Epidermal melanocyte (primary cell): ENCODE measurements around the gene POLD1.
"Not testable (repeated sequence)": the region's sequence is repeated elsewhere in the genome, so short reads cannot be mapped to it uniquely, and the experiment has no call there.

Source experiments
- DNase-seq: peaks from one replicate; pipeline ENCODE4 v3.0.0; 2011; ENCODE audit warnings: low spot score; ENCODE audit not compliant: insufficient read length

The POLD1 gene

DNA sequence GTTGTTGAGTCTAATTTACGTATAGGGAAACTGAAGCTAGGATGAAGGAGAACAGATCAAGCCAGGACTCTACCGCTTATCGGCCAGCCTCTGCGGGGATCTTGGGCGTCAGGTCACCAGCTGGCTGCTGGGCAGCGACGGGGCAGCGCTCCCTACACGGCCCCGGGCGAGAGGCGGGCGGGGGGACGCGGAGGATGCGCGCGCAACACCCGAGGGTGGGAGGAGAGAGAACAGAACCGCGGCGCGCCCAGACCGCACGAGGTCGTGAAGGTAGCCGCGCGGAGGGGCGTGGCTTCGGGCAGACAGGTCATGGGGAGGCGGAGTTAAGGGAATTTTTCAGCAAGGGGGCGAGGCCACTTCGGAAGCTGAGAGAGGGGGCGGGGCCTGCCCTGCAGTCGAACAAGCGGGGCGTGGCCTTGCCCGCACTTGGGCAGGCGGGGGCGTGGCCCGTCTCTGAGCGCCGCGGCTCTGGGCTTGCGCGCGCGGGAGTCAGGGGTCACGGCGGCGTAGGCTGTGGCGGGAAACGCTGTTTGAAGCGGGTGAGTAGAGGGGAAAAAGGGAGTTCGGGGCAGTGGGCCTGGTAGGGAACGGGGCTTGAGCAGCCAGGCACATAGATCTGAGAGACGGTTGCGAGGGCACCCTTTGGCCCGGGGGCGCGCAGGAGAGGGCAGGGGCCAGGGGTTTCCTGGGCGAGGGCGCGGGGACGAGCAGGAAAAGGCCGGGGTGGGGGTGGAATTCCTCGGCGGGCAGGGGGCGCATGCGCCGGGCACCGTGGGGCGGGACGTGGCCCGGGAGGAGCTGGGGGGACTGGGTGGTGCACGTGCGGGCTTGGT, at the start of gene POLD1:
Gene POLD1 (plus strand): TSS at position 496 of the 833 bp plus-strand sequence. CDS start 14,505 bp downstream, outside the sequence.
- peak; percentile 96 for DNase-seq

DNA sequence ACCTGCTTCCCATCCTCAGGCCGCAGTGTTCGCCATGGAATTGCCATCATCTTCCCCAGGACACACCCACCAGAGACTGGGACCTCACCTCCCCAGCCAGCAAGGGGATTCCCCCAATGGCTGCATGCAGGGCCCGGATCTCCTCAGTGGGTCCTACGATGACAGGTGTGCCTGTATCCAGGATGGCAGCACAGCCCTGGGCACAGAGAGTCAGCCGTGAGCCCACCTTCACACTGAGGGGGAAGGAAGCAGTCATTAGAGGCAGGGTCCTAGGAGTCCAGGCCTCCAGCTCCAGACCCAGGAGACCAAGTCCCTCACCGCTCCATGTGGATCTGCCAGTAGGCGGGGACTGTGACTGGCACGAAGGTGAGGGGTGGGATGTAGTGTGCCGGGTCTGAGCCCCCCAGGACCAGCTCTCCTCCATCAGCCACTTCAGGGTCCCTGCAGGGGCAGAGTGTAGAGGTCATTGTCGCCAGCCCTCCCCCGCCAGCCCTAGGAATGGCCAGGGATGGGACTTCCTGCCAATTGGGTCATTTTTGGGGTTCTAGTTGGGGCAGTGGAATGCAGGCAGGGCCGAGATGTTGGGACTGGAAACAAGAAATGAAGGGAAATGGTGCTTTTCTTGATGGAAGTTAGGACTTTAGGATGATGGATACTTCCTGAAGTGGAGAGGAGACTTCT, 49.3 kb upstream of the POLD1 start:
- no peak for DNase-seq

DNA sequence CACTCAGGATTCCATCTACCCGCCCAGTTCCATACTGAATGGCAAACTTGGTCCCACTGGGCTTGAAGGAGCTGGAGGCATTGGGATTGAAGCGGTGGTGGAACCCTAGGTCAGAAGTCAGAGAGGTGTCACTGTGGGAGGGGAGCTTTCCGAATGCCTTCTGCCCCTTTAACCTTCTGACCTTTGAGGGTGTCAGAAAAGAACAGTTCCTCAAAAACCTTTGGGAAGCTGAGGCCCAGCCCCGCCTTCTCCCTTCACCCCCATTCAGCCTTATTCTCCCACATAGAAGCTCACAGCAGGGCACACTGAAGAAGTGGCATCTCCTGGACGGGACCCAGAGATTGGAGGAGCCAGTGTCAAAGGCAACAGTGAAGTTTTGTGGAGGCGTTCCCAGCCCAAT, 47.1 kb upstream of the POLD1 start:
- DNase-seq = not testable (repeated sequence)

DNA sequence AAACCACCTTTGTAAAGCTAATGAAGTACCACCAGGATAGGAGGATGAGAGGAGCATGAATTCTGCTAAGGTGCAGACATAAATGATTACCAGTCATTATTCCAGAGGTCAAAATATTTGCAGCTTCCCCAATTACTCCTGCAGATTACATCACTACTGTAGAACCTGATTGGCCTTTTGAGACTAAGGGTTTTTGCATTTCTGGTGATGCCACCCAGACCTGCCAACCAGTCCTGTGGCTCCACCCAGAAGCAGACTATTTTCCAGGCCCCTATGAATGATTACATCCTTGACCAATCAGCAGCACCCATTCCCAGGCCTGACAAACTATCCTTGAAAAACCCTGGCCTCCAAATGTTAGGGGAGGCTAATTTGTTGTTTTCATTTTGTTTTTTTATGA, 43.8 kb upstream of the POLD1 start:
- no peak for DNase-seq

DNA sequence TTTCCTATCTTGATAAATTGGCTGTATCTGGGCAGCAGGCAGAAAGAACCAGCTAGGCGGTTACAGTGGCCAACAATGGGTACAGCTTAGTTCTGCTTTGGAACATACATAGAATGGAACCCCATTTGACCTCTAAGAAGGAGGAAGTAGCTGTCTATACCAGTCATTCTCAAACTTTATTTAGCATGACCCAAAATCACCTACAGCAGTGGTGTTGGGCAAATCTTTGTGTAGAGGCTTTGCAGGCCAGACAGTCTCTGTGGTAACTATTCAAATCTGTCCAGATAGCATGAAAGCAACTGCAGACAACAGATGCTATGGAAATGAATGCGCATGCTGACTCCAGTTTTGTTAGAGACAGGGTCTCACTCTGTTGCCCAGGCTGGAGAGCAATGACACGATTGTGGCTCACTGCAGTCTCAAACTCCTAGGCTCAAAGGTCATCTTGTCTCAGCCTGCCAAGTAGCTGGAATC, 43.0 kb upstream of the POLD1 start:
- no peak for DNase-seq

DNA sequence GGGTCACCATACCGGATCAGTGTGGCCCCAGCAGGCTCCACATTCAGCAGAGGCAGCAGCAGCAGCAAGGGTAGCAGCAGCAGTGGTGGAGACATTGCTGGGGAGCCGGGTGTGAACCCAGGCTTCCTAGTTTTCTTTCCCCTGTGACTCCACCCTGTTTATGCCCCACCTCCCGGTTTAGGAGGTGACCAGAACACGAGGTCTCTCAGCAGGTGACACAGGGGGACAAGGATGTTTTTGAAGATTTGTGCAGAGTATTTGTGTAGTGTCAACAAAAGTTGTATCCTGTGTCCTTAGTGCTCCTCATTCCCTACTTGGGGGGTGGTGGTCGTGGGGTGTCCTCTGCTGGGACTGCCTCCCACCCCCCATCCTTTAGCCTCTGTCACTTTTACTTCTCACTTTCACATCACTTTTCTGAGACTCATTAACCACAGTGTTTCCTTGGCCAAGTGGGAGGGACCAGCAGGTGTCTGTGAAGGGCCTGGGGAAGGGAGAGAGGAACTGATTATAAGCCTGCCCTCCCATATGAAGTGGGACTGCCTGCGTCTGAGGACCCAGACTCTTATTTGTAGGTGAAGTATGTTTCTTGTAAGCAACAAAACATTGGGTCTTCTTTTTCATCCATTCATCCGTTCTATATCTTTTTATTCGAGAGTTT, 39.4 kb upstream of the POLD1 start:
- no peak for DNase-seq

DNA sequence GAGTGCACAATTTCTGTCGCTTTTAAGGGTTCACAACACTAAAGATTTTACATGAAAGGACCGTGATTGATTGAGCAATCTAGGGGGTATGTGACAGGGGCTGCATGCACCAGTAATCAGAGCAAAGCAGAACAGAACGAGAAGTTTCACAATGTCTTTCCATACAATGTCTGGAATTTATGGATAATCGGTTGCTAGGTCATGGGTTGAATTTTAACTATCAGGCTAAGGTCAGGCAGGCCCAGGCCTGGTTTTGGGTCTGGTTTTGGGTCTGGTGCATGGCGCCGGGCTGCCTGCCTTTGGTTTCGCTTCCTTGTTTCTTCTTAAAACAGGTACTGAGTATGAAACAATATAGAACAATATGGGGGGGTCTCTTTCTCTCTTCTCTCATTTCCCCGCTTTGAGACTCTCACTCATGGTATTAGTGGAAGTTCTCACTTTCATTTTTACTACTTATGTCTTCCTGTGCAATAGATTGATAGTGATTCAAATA, 37.0 kb upstream of the POLD1 start:
- DNase-seq = not testable (repeated sequence)

DNA sequence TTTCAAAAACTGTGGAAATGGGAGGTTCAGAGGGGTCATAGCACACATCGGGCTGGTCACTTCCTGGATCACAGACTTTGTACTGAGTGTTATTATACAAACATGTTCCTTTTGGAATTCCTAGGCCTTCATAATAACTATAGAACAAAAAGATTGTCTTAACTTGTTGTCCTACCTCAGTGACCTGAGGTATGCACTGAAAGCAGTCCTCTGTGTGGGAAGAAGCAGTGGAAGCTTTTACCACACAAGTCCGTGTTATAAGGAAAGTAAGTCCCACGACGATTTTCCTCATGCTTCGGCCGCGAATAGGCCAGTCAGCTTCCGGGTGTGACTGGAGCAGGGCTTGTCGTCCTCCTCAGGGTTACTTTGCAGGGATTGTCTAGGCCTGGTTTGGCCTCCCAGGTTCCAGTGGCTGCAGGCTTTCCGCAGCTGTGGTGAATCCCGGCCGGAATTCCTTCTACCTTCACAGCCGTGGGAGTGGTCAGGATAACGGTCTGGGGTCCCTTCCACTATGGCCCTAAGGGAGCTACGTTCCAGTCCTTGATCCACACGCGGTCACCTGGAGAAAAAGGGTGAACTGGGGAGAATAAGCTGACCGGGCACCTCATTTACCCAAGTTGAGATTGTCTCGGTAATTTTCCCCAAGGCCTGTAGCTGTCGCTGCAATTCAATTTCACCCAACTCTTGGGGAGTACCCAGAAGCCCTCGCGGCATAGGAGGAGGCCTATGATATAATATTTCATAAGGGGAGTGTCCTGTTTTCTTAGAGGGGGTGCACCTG, 34.7 kb upstream of the POLD1 start:
- no peak for DNase-seq

DNA sequence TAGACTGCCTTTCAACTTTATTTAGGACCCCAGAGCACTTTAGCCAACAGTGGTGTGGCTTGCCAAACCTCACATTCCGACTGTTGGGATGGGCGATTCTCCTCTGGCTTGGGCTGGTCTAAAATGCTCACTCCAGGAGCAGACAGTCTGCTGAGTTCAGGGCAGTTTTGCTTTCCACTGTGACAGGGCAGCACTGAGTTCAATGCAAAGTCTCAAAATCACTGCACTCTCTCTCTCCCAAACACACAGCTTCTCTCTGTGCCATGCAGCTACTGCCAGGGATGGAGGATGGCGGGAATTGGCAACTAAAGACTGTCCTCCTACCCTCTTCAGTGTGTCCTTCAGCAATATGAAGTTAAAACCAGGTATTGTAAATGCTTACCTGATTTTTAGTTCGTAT, 31.9 kb upstream of the POLD1 start:
- DNase-seq = no peak

DNA sequence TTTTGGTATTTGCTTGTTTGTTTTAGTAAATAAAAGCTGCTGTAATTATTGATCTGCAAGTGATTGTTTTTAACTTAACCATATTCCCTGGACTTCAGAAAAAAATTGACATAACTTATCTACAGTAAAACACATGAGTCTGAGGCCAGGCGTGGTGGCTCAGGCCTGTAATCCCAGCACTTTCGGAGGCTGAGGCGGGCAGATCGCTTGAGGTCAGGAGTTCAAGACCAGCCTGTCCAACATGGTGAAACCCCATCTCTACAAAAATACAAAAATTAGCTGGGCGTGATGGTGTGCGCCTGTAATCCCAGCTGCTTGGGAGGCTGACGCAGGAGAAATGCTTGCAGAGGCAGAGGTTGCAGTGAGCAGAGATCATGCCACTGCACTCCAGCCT, 30.7 kb upstream of the POLD1 start:
- DNase-seq = not testable (repeated sequence)

DNA sequence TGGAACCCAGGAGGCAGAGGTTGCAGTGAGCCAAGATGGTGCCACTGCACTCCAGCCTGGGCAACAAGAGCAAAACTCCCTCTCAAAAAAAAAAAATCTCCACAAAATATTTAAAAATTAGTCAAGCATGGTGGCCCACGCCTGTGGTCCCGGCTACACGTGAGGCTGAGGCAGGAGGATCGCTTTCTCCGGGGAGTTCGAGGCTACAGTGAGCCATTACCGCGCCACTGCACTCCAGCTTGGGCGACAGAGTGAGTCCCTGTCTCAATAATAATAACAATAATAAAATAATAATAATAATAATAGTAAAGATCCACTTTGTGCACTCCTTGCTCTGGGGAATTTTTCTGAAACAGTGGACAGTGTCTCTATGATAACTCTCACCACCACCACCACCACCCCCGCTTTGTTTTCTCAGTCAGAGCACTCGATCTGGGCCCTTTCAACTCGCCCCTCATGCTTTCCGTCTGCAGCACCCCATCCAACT, 27.4 kb upstream of the POLD1 start:
- no peak for DNase-seq

DNA sequence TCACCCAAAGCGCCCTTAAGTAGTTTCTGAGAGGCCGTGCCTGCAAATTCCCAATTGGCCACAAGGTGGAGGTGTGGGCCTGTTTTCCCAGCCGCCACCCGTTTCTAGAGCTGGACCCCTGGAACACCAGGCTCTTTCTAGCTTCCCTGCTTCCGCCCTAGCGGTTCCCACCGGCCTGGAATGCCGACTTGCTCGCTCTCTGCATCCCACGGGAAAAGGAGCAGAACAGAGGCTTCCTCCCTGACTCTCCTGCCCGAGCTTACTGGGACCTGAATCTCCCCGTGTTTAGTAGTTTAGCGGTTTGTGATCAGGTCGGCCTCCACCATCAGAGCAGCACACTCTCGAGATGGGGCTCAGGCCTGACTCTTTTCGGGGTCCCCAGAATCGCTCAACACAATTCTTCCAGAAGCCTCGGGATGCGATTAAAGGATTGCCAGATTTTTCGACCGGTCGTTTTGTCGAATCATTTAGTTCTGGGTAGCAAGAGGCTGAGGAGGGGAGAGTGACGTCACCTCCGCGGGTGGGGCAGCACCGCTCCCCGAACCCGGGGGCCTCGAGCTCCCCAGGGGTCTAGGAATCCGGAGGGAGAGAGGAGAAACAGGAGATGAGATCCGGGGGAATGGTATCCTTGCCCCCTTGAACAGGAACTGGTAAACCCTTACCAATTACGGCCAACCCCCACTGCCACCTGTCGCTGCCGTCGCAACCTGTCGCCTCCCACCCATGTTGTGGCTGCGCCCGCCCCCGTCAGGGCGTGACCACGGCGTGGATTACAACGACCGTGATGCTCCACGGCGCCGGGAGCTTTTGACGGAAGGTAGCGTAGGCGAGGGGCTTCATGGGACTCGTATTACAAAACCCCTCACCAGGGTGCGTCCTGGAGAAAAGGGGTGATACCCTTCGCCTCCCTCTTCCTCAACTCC, 26.7 kb upstream of the POLD1 start:
- no peak for DNase-seq

DNA sequence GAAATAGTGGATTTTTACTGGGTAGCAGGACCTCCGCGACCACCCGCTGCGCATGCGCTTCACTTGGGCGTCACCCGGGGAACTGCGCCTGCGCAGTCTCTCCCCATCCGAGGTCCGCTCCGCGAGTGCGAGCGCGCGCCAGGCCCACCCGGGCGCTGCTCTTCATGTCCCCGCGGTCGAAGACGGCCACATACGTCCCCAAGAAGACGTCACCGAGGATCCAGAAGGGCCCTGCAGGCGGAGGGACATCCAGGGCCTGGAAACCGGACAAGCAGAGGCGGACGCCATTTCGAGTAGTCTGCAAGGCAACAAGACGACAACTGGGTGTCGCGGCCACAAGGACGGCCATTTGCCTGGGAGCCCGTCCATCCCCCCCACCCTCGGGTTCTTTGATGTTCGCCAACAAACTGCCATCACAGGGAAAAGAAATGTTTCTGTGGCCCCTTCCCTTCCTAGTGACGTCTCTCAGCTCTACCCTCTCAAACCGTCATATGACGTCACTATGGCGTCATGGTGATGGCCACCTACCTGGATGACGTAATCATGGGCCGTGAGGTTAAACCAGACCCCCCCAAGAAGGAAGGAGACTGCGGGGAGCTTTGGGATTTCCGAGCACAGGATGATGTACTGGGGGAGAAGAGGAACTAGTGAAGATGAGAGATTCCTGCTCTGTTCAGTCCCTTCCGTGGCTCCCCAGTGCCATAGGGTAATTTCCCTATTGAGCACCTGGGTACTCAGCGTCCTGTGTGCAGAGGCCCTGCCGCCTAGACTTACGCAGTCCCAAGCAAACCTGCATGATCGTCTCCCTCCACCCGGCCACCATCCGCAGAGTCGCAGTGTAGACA, 25.4 kb upstream of the POLD1 start:
- DNase-seq = peak; percentile 84

DNA sequence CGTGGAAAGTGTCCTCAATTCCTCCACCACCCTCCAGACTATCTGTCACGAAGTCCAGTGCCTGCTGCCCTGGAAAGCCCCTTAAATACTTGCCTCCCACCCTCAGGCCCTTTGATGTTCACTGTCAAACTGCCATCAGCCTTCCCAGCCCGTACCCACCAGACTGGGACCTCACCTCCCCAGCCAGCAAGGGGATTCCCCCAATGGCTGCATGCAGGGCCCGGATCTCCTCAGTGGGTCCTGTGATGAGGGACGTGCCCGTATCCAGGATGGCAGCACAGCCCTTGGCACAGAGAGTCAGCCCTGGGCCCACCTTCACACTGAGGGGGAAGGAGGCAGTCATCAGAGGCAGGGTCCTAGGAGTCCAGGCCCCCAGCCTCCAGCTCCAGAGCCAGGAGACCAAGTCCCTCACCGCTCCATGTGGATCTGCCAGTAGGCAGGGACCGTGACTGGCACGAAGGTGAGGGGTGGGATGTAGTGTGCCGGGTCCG, 24.8 kb upstream of the POLD1 start:
- no peak for DNase-seq

DNA sequence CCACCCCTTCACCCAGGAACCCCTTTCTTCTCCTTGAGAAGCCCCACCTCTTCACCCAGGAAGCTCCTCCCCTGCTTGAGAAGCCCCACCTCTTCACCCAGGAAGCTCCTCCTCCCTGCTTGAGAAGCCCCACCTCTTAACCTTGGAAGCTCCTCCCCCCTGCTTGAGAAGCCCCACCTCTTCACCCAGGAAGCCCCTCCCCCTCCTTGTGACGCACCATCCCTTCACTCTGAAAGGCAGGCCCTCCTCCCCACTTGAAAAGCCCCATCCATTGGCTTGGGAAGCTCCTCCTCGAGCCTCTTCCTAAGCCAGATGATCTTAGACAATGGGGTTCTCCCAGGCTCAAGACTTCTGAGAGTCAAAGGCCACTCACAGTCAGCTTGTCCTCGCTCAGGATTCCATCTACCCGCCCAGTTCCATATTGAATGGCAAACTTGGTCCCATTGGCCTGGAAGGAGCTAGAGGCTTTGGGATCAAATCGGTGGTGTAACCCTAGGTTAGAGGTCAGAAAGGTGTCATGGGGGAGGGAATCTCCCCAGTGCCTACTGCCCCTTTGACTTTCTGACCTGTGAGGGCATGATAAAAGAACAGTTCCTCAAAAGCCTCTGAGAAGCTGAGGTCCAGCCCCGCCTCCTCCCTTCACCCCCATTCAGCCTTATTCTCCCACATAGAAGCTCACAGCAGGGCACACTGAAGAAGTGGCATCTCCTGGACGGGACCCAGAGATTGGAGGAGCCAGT, 22.7 kb upstream of the POLD1 start:
- DNase-seq = no peak

DNA sequence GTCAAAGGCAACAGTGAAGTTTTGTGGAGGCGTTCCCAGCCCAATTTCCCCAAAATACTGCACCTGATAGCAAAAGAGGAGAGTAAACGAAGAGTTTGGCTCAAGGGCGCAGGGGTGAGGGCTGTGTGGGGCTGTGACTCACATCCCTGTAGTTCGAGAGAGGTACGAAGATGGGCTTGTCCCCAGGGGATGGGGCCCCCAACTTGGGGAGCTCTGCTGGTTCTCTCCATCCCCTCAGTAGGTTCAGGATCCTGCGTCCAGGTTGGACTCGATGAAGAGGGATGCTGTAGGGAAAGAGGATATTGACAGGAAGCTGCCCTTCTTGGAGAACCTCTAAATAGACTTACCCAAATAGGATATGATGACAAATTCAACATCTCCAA, 22.1 kb upstream of the POLD1 start:
- DNase-seq = no peak

DNA sequence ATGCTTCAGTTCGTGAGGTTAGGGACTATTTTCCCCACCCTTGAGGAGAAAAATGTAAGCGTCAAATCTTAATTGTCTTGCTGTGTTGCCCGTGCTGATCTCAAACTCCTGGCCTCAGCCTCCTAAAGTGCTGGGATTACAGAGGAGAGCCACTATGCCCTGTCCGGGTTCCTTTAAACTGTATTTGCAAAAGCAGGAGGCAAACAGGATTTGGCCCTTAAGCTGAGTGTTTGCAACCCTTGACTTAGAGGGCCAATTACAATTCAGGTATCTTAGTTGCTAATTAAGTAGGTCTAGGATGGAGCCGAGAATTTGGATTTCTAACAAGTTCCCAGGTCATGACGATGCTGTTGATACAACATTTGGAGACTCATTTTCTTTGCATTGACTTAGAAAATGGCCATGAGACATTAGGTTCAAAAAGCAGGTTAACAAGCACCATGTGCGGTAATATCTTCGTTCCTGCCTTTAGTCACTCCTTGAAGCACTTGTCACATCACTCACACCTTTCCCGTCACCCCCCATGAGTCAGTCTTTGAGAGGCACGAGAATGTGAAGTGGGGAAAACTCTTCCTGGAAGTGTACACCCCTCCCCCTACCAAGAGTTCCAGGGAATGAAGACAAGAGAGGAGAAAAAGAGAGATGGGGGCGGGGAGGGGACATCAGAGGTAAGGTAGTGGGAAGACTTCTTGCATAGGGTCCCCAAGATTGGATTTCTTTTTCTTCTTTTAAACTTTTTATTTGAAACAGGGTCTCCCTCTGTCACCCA, 21.3 kb upstream of the POLD1 start:
- DNase-seq = no peak
